ENCODE results near the gene MACROD2.

MACROD2 gene

DNA sequence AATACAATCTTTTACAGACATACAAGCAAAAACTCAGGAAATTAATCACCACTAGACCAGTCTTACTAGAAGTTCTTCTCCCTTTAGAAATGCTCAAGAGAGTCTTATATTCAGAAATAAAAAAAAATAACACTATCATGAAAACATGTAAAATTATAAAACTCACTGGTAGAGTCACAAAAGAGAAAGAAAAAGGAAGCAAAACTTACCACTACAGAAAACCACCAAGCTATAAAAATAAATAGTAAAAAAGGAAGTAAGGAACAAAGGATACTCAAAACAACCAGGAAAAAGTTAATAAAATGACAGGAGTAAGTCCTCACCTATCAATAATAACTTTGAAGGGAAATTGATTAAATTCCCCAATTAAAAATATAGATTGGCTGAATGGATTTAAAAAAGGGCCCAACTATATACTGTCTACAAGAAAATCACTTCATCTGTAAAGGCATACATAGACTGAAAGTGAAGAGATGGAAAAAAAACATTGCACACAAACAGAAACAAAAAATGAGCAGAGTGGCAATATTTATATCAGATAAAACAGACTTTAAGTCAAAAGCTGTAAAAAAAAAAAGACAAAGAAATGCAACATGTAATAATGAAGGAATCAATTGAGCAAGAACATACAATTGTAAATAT is 2088.4 kb downstream of the MACROD2 start:
- in situ Hi-C loops (cut with MboI; ENCODE audit: low sequenced_read_pairs, unreplicated experiment) = no loop called here
- TF ChIP-seq CTCF (IDR thresholded peaks at IDR 0.05; ENCODE audit: borderline replicate concordance, control extremely low read depth, extremely low read depth, insufficient read depth, missing control alignments) = no peak
- no peak for DNase-seq (ENCODE audit: low spot score)

GRCh38 chr20:16095226-16095625 is 2099.9 kb downstream of the MACROD2 start:
- in situ Hi-C loops (cut with MboI; ENCODE audit: low sequenced_read_pairs, unreplicated experiment) = no loop called here
- no peak for TF ChIP-seq CTCF (IDR thresholded peaks at IDR 0.05; ENCODE audit: borderline replicate concordance, control extremely low read depth, extremely low read depth, insufficient read depth, missing control alignments)
- DNase-seq (ENCODE audit: low spot score) = no peak

GRCh38 chr20:16096756-16097326 is 2101.5 kb downstream of the MACROD2 start:
- in situ Hi-C loops (cut with MboI; ENCODE audit: low sequenced_read_pairs, unreplicated experiment) = no loop called here
- no peak for TF ChIP-seq CTCF (IDR thresholded peaks at IDR 0.05; ENCODE audit: borderline replicate concordance, control extremely low read depth, extremely low read depth, insufficient read depth, missing control alignments)
- no peak for DNase-seq (ENCODE audit: low spot score)

DNA sequence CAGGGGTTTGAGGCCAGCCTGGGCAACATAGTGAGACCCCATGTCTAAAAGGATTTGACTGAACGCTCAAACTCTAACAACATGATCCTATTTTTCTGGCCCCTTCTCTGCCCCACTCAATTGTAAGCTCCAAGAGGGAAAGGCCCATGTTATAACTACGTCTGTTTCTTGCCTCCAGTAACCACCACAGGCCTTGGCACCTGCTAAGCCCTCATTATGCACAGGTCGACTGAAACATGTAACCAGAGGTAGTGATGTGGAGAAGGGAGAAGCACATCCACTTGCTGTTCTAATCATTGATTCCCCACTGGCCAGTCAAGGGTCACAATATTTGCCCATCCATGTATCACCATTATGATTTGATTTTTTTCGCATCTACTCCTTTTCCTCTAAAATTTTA is 2102.5 kb downstream of the MACROD2 start:
- TF ChIP-seq CTCF (IDR thresholded peaks at IDR 0.05; ENCODE audit: borderline replicate concordance, control extremely low read depth, extremely low read depth, insufficient read depth, missing control alignments) = no peak
- DNase-seq (ENCODE audit: low spot score) = no peak
- in situ Hi-C loops (cut with MboI; ENCODE audit: low sequenced_read_pairs, unreplicated experiment) = no loop called here

DNA sequence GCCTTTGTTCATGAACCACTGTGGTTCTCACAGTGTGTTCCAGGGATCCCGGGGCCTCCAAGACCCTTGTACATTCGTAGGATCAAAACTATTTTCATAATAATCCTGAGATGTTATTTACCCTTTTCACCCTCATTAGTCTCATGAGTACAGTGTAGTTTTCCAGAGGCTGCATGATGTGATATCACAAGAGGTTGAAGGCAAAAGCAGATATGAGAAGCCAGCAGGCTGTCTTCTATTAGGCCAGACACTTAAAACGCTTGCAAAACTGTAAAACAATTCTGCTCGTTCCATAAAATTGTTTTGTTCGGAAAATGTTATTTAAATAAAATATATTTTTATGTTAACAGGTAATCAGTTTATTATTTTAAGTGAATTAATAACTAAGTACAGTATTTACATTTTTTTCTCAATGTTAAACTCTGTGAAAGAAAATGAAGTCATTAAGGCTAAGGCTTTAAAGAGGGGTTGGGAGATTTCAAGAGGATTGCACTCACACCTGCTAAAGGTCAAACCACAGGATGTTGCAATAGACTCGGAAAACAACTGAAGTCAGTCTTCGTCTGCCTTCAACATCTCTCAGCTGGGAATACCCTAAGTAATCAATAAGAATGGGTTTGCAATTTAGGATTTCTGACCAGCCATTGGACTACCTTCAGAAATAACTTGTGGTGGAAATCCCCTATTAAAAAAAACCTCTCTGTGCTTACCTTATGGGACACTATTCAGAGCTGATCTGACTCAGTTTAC is 2103.7 kb downstream of the MACROD2 start:
- DNase-seq (ENCODE audit: low spot score) = no peak
- in situ Hi-C loops (cut with MboI; ENCODE audit: low sequenced_read_pairs, unreplicated experiment) = no loop called here
- no peak for TF ChIP-seq CTCF (IDR thresholded peaks at IDR 0.05; ENCODE audit: borderline replicate concordance, control extremely low read depth, extremely low read depth, insufficient read depth, missing control alignments)

- in situ Hi-C loops (cut with MboI; ENCODE audit: low sequenced_read_pairs, unreplicated experiment) = no loop called here
- TF ChIP-seq CTCF (IDR thresholded peaks at IDR 0.05; ENCODE audit: borderline replicate concordance, control extremely low read depth, extremely low read depth, insufficient read depth, missing control alignments) = no peak
- DNase-seq (ENCODE audit: low spot score) = no peak
Measured at GRCh38 chr20:16100111-16100510, 2104.8 kb downstream of the MACROD2 start.

All from GM13976 (cell line).